Activated naive CD4-positive, alpha-beta T cell treated with anti-CD3 and anti-CD28 coated beads, Interleukin-2, amount 10 ng/mL, durations not matched to agents 7 days and 5 days (primary cell): ENCODE results near the gene UXS1.
A peak's percentile ranks its signal among the peaks of the same experiment; 100 is the strongest.

ENCODE experiments used
- CTCF ChIA-PET: fragments of 350-600 bp; sonication (Branson Sonifier 250); formaldehyde crosslinking; loops from one replicate; lab custom pipeline; 2021; ENCODE audit warnings: antibody characterized with exemption; lab: Charles Lee
- DNase-seq: peaks from one replicate; pipeline ENCODE4 v3.0.0-alpha.2; 2020
- H3K27ac Mint-ChIP-seq: one replicate; pipeline ENCODE4 v1.8.0; 2021; ENCODE audit warnings: mild to moderate bottlenecking, moderate library complexity, mixed read lengths
- H3K27me3 Mint-ChIP-seq: one replicate; pipeline ENCODE4 v1.8.0; 2021; ENCODE audit warnings: mild to moderate bottlenecking, mixed read lengths
- H3K36me3 Mint-ChIP-seq: one replicate; pipeline ENCODE4 v1.8.0; 2021; ENCODE audit warnings: mixed read lengths
- H3K4me1 Mint-ChIP-seq: one replicate; pipeline ENCODE4 v1.8.0; 2021; ENCODE audit warnings: mixed read lengths
- H3K4me3 Mint-ChIP-seq: one replicate; pipeline ENCODE4 v1.8.0; 2021; ENCODE audit warnings: mild to moderate bottlenecking, moderate library complexity, mixed read lengths
- H3K9me3 Mint-ChIP-seq: one replicate; pipeline ENCODE4 v1.8.0; 2021; ENCODE audit warnings: mixed read lengths

UXS1 gene

GRCh38 chr2:106126705-106127281 lies 67.3 kb downstream of the UXS1 start:
- Mint-ChIP-seq H3K27me3 (no peaks in the 10 kb centered on the region), H3K36me3 (peaks cover 55% of the 10 kb centered on the region), H3K9me3 (no peaks in the 10 kb centered on the region), H3K4me1 (peaks cover 22% of the 10 kb centered on the region), H3K27ac (no peak overlapping the region), H3K4me3 (no peak overlapping the region)
- CTCF ChIA-PET: no interaction called here
- no peak for DNase-seq

DNA sequence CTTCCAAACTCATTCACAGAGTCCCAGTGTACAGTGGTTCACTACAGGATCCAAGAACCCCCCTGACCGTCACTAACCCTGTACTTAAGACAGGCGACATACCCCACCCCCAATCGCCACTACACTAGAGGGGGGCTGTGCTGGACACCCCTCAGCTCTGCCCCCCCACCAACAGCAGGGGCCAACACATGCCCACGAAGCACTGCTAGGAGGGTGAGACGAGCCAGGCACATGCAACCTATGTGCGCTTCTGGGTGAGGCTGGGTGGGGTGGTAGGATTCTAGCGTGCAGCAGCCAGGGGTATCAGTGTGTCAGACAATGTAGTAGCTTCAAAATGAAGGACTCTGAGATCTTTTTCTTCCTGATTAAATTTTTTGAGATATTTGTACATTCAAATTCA lies 67.8 kb downstream of the UXS1 start:
- Mint-ChIP-seq H3K4me1 (peaks cover 22% of the 10 kb centered on the region), H3K27me3 (no peaks in the 10 kb centered on the region), H3K36me3 (peaks cover 57% of the 10 kb centered on the region), H3K4me3 (no peak overlapping the region), H3K27ac (no peak overlapping the region), H3K9me3 (no peaks in the 10 kb centered on the region)
- no peak for DNase-seq
- CTCF ChIA-PET: no interaction called here

DNA sequence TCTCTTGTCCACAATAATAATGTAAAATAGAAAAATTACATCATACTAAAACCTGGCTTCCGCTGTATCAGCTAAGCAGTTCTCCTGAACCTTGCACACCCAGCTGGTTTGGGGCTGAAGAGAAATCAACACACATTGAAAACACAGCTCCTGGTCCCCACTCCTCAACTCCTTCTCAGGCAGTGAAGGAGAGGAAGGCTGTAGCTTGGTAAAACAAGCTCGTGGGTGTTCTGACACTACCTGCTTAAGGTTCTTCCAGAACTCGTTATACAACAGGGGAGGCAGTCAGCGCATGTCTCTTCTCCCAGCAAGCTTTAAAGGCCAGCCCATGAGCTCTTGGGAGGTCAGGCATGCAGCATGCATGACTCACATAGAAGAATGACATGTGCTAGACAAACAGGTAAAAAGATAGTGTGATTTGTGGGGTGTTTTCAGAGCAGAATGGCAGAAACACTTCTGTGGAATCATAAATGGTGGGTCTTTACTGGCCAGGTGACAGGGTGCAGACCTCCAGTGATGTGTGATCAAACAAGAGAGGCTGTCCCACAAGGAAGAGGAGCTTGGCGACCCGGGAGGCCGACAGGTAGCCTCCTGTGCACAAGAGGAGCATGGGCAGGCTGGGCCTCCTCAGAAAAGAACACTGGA lies 69.1 kb downstream of the UXS1 start:
- no peak for DNase-seq
- CTCF ChIA-PET: interaction anchor here (1.7 kb wide), 1 partner anchor 35 kb away, joined by 4 read pairs; no protein-coding TSS in a partner anchor
- Mint-ChIP-seq H3K27ac (no peak overlapping the region), H3K4me1 (peaks cover 21% of the 10 kb centered on the region), H3K9me3 (no peaks in the 10 kb centered on the region), H3K4me3 (no peak overlapping the region), H3K27me3 (no peaks in the 10 kb centered on the region), H3K36me3 (peaks cover 68% of the 10 kb centered on the region)

DNA sequence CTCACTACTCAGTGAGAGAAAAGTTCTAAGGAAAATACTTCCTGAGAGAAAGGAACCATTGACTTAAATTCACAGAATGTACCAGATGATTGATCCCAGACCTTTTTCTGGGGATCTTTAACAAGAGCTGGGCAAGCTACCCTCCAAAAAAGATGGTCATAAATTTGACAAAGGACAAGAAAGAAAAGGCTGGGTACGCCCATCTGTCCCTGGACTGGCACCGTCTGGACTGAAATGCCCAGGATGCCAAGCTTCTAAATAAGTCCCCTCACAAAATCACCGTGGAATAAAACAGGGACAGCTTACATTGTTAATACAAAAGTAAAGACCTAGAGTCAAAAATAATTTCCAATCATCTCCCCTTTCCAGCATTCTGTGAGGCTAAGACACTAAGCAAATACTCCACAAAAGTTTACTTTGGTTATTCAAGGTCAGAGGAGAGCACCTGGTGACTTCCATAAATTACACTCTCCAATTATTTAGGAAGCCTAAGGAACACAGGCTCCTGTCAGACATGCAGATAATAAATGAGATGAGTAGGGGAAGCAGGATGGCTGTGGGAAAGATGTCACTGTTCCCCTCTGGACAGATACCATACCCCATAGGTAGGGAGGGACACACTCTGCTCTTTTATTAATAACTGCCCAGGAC lies 69.9 kb downstream of the UXS1 start:
- DNase-seq: no peak
- H3K27ac Mint-ChIP-seq: peak overlapping the region; percentile 30
- peaks cover 16% of the 10 kb centered on the region for H3K4me1 Mint-ChIP-seq
- no peaks in the 10 kb centered on the region for H3K27me3 Mint-ChIP-seq
- H3K4me3 Mint-ChIP-seq: no peak overlapping the region
- CTCF ChIA-PET: interaction anchor here (1.7 kb wide), 1 partner anchor 35 kb away, joined by 4 read pairs; no protein-coding TSS in a partner anchor
- no peaks in the 10 kb centered on the region for H3K9me3 Mint-ChIP-seq
- H3K36me3 Mint-ChIP-seq: peaks cover 65% of the 10 kb centered on the region

GRCh38 chr2:106122157-106122556 lies 71.9 kb downstream of the UXS1 start:
- CTCF ChIA-PET: no interaction called here
- no peaks in the 10 kb centered on the region for H3K27me3 Mint-ChIP-seq
- no peaks in the 10 kb centered on the region for H3K9me3 Mint-ChIP-seq
- H3K27ac Mint-ChIP-seq: no peak overlapping the region
- H3K4me3 Mint-ChIP-seq: no peak overlapping the region
- peaks cover 58% of the 10 kb centered on the region for H3K36me3 Mint-ChIP-seq
- no peak for DNase-seq
- peaks cover 2% of the 10 kb centered on the region for H3K4me1 Mint-ChIP-seq

GRCh38 chr2:106120432-106120831 lies 73.7 kb downstream of the UXS1 start:
- no peaks in the 10 kb centered on the region for H3K4me1 Mint-ChIP-seq
- CTCF ChIA-PET: interaction anchor here (1.1 kb wide), 1 partner anchor 73 kb away, joined by 3 read pairs; no protein-coding TSS in a partner anchor
- no peaks in the 10 kb centered on the region for H3K27me3 Mint-ChIP-seq
- no peaks in the 10 kb centered on the region for H3K9me3 Mint-ChIP-seq
- H3K36me3 Mint-ChIP-seq: peaks cover 63% of the 10 kb centered on the region
- no peak overlapping the region for H3K4me3 Mint-ChIP-seq
- no peak for DNase-seq
- H3K27ac Mint-ChIP-seq: no peak overlapping the region

GRCh38 chr2:106119074-106119473 lies 75.0 kb downstream of the UXS1 start:
- H3K27ac Mint-ChIP-seq: no peak overlapping the region
- DNase-seq: no peak
- H3K4me3 Mint-ChIP-seq: no peak overlapping the region
- H3K4me1 Mint-ChIP-seq: no peaks in the 10 kb centered on the region
- CTCF ChIA-PET: no interaction called here
- no peaks in the 10 kb centered on the region for H3K9me3 Mint-ChIP-seq
- H3K27me3 Mint-ChIP-seq: no peaks in the 10 kb centered on the region
- H3K36me3 Mint-ChIP-seq: peaks cover 63% of the 10 kb centered on the region

GRCh38 chr2:106117882-106118684 lies 76.0 kb downstream of the UXS1 start:
- no peak overlapping the region for H3K27ac Mint-ChIP-seq
- no peak for DNase-seq
- H3K4me3 Mint-ChIP-seq: no peak overlapping the region
- H3K4me1 Mint-ChIP-seq: no peaks in the 10 kb centered on the region
- H3K9me3 Mint-ChIP-seq: no peaks in the 10 kb centered on the region
- no peaks in the 10 kb centered on the region for H3K27me3 Mint-ChIP-seq
- CTCF ChIA-PET: interaction anchor here (1.7 kb wide), 1 partner anchor 13 kb away, joined by 6 read pairs; no protein-coding TSS in a partner anchor
- peaks cover 55% of the 10 kb centered on the region for H3K36me3 Mint-ChIP-seq

DNA sequence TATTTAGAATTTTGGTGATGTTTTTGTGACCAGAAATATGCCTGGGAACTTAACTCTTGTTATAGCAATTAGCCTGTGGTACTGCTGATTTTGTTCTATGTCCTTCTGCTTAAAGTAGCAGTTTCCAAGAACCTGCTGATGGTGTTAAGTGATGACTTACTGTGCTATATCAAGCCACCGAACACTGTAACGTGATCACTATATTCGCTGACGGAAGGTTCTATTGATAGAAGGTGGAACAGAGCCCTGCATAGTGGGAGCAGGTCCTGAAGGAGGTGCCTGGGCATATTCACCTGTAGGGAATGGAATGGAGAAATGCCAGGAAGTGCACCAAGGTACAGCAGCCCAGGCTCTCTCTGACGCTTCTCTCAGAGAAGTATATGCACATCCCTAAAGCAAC lies 76.8 kb downstream of the UXS1 start:
- Mint-ChIP-seq H3K36me3 (peaks cover 57% of the 10 kb centered on the region), H3K9me3 (no peaks in the 10 kb centered on the region), H3K4me3 (no peak overlapping the region), H3K27me3 (no peaks in the 10 kb centered on the region), H3K4me1 (no peaks in the 10 kb centered on the region), H3K27ac (no peak overlapping the region)
- CTCF ChIA-PET: interaction anchor here (1.7 kb wide), 1 partner anchor 13 kb away, joined by 6 read pairs; no protein-coding TSS in a partner anchor
- DNase-seq: no peak

GRCh38 chr2:106116248-106116647 lies 77.9 kb downstream of the UXS1 start:
- Mint-ChIP-seq H3K4me3 (no peak overlapping the region), H3K27me3 (no peaks in the 10 kb centered on the region), H3K27ac (no peak overlapping the region), H3K36me3 (peaks cover 60% of the 10 kb centered on the region), H3K9me3 (no peaks in the 10 kb centered on the region), H3K4me1 (no peaks in the 10 kb centered on the region)
- no peak for DNase-seq
- CTCF ChIA-PET: no interaction called here

GRCh38 chr2:106115665-106116064 lies 78.4 kb downstream of the UXS1 start:
- no peak for DNase-seq
- H3K27me3 Mint-ChIP-seq: no peaks in the 10 kb centered on the region
- no peak overlapping the region for H3K4me3 Mint-ChIP-seq
- H3K9me3 Mint-ChIP-seq: no peaks in the 10 kb centered on the region
- peaks cover 61% of the 10 kb centered on the region for H3K36me3 Mint-ChIP-seq
- H3K4me1 Mint-ChIP-seq: no peaks in the 10 kb centered on the region
- no peak overlapping the region for H3K27ac Mint-ChIP-seq
- CTCF ChIA-PET: interaction anchor here (1.0 kb wide), 1 partner anchor 467 kb away, joined by 3 read pairs; no protein-coding TSS in a partner anchor

DNA sequence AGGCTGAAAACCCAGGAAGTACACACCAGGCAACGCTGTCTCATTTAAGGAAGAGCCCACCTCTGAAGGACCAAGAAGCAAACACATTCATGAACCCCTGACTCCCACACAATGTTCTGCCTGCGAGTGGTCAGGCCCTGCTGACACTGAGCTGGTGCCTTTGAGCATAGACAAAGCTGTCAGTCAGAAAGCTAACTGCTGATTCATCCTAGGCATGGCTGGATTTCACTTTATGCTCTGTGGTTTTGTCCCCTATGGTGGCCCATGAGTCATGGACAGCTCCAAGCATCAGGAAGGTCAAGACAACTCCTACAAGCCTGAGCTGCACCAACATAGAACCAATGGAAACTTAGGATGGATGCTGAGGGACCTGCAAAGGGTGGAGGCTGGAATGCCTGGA lies 78.9 kb downstream of the UXS1 start:
- CTCF ChIA-PET: interaction anchor here (1.0 kb wide), 1 partner anchor 467 kb away, joined by 3 read pairs; no protein-coding TSS in a partner anchor
- no peak overlapping the region for H3K27ac Mint-ChIP-seq
- peaks cover 61% of the 10 kb centered on the region for H3K36me3 Mint-ChIP-seq
- H3K27me3 Mint-ChIP-seq: no peaks in the 10 kb centered on the region
- no peaks in the 10 kb centered on the region for H3K4me1 Mint-ChIP-seq
- H3K4me3 Mint-ChIP-seq: no peak overlapping the region
- H3K9me3 Mint-ChIP-seq: no peaks in the 10 kb centered on the region
- DNase-seq: no peak

DNA sequence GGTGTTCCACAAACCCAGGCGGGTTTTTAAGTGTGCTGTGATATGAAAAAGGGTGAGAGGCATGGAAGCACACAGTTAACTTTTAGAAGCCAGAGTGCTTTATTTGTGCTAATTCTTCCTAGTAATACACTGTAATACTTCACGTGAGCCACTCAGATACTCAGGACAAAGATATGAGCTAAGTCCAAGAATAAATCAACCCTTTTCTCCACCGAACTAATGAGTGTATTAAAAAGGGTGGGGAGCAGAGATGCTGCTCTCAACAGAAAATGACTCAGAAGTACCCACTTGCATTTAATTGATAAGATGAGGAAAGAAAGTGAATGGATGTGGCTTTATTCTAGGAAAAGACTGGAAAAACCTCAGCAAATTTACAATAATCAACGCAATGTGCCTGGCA lies 79.9 kb downstream of the UXS1 start:
- Mint-ChIP-seq H3K27ac (no peak overlapping the region), H3K36me3 (peaks cover 65% of the 10 kb centered on the region), H3K4me1 (no peaks in the 10 kb centered on the region), H3K27me3 (no peaks in the 10 kb centered on the region), H3K4me3 (no peak overlapping the region), H3K9me3 (no peaks in the 10 kb centered on the region)
- no peak for DNase-seq
- CTCF ChIA-PET: interaction anchor here (1.1 kb wide), 1 partner anchor 9 kb away, joined by 3 read pairs; no protein-coding TSS in a partner anchor
